WTC11 (cell line): ENCODE measurements around the gene METTL1. TPM values are rescaled to one million over a fixed set of nuclear protein-coding genes. Genes with fewer than 3 reads are reported as not detected.

Experiments
- ATAC-seq: fragments of 200-7000 bp; cut with Tn5 transposase; 2 replicates; pipeline ENCODE4 v1.10.0; 2021; ENCODE audit warnings: mild to moderate bottlenecking, moderate library complexity
- CTCF ChIA-PET: fragments of 300-600 bp; sonication (Branson Sonifier 250); formaldehyde crosslinking; loops from one replicate; lab custom pipeline; 2021; ENCODE audit warnings: antibody characterized with exemption; lab: Charles Lee
- POLR2A ChIA-PET: fragments of 350-600 bp; sonication (Branson Sonifier 250); formaldehyde crosslinking; loops from one replicate; lab custom pipeline; 2021; ENCODE audit warnings: antibody characterized with exemption; lab: Charles Lee
- DNase-seq: peaks from one replicate; pipeline ENCODE4 v3.0.0; 2021; ENCODE audit warnings: low spot score
- H3K27ac Mint-ChIP-seq: 2 replicates; pipeline ENCODE4 v1.8.0; 2021; ENCODE audit warnings: mixed read lengths
- H3K27me3 Mint-ChIP-seq: 2 replicates; pipeline ENCODE4 v1.8.0; 2021; ENCODE audit warnings: low read depth, mild to moderate bottlenecking, moderate library complexity, mixed read lengths
- H3K36me3 Mint-ChIP-seq: 2 replicates; pipeline ENCODE4 v1.8.0; 2021; ENCODE audit warnings: mixed read lengths
- H3K4me1 Mint-ChIP-seq: 2 replicates; pipeline ENCODE4 v1.8.0; 2022; ENCODE audit warnings: mixed read lengths
- H3K4me3 Mint-ChIP-seq: 2 replicates; pipeline ENCODE4 v1.8.0; 2021; ENCODE audit warnings: mild to moderate bottlenecking, moderate library complexity, mixed read lengths
- H3K9me3 Mint-ChIP-seq: 2 replicates; pipeline ENCODE4 v1.8.0; 2021; ENCODE audit warnings: mixed read lengths
- EMX1 ChIP-seq: fragments of 250-450 bp; sonication (Bioruptor Pico); IDR thresholded peaks from 2 replicates; pipeline ENCODE4 v1.8.0; 2021; ENCODE audit warnings: mild to moderate bottlenecking
- GRHL2 ChIP-seq: fragments of 250-450 bp; sonication (Bioruptor Pico); IDR thresholded peaks from 2 replicates; pipeline ENCODE4 v1.8.0; 2022; ENCODE audit warnings: mild to moderate bottlenecking, moderate library complexity; ENCODE audit not compliant: insufficient replicate concordance, severe bottlenecking
- GTF2I ChIP-seq: fragments of 250-450 bp; sonication (Bioruptor Pico); conservative IDR thresholded peaks from 2 replicates; pipeline ENCODE4 v1.4.0; 2021; ENCODE audit warnings: mild to moderate bottlenecking
- KAT7 ChIP-seq: sonication (generic); formaldehyde crosslinking; IDR thresholded peaks from 2 replicates; pipeline ENCODE4 v1.8.1; 2023; ENCODE audit warnings: missing genetic modification reagents, mild to moderate bottlenecking, borderline replicate concordance
- MYBL2 ChIP-seq: sonication (generic); formaldehyde crosslinking; IDR thresholded peaks from 2 replicates; pipeline ENCODE4 v1.8.1; 2023; ENCODE audit warnings: mild to moderate bottlenecking, moderate library complexity, missing genetic modification reagents
- NFATC4 ChIP-seq: fragments of 250-450 bp; sonication (Bioruptor Pico); IDR thresholded peaks from 2 replicates; pipeline ENCODE4 v1.9.0; 2021; ENCODE audit warnings: mild to moderate bottlenecking
- NFYB ChIP-seq: sonication (generic); formaldehyde crosslinking; conservative IDR thresholded peaks from 2 replicates; pipeline ENCODE4 v1.8.0; 2022; ENCODE audit warnings: low read depth, missing genetic modification reagents
- RORB ChIP-seq: fragments of 250-450 bp; sonication (Bioruptor Pico); IDR thresholded peaks from 2 replicates; pipeline ENCODE4 v1.9.0; 2021; ENCODE audit warnings: mild to moderate bottlenecking
- SMAD3 ChIP-seq: sonication (generic); formaldehyde crosslinking; IDR thresholded peaks from 2 replicates; pipeline ENCODE4 v1.8.0; 2022; ENCODE audit warnings: missing genetic modification reagents, mild to moderate bottlenecking, borderline replicate concordance
- SMAD4 ChIP-seq: sonication (generic); formaldehyde crosslinking; IDR thresholded peaks from 2 replicates; pipeline ENCODE4 v1.8.0; 2022; ENCODE audit warnings: mild to moderate bottlenecking, missing genetic modification reagents
- TEAD1 ChIP-seq: sonication (generic); formaldehyde crosslinking; IDR thresholded peaks from 2 replicates; pipeline ENCODE4 v1.8.0; 2022; ENCODE audit warnings: mild to moderate bottlenecking, missing genetic modification reagents
- ZNF317 ChIP-seq: sonication (generic); formaldehyde crosslinking; IDR thresholded peaks from 2 replicates; pipeline ENCODE4 v1.8.1; 2023; ENCODE audit warnings: low read depth, mild to moderate bottlenecking, moderate library complexity, missing genetic modification reagents, borderline replicate concordance
- ZNF416 ChIP-seq: fragments of 250-450 bp; sonication (Bioruptor Pico); IDR thresholded peaks from 2 replicates; pipeline ENCODE4 v1.9.0; 2021; ENCODE audit warnings: mild to moderate bottlenecking, inconsistent platforms
- ZNF423 ChIP-seq: fragments of 250-450 bp; sonication (Bioruptor Pico); IDR thresholded peaks from 2 replicates; pipeline ENCODE4 v2.1.2; 2022; ENCODE audit warnings: mild to moderate bottlenecking, moderate library complexity
- ZNF671 ChIP-seq: fragments of 250-450 bp; sonication (Bioruptor Pico); IDR thresholded peaks from 2 replicates; pipeline ENCODE4 v1.8.0; 2021; ENCODE audit warnings: mild to moderate bottlenecking
- total RNA-seq: library from RNA; stranded (reverse); gene quantifications from 3 replicates; pipeline ENCODE4 v1.2.3, GENCODE V29; 2021
- TF ChIP-seq, protein P1 (sequence below): sonication (generic); formaldehyde crosslinking; IDR thresholded peaks from 2 replicates; pipeline ENCODE4 v1.8.1; 2023; ENCODE audit warnings: mild to moderate bottlenecking, missing genetic modification reagents, moderate library complexity
- TF ChIP-seq, protein P2 (sequence below): fragments of 250-450 bp; sonication (Bioruptor Pico); IDR thresholded peaks from 2 replicates; pipeline ENCODE4 v1.9.0; 2021; ENCODE audit warnings: mild to moderate bottlenecking
- TF ChIP-seq, protein P3 (sequence below): fragments of 250-450 bp; sonication (Bioruptor Pico); IDR thresholded peaks from 2 replicates; pipeline ENCODE4 v1.9.0; 2021; ENCODE audit warnings: mild to moderate bottlenecking, borderline replicate concordance

METTL1 gene
- total RNA-seq, 1 experiment from 2014 or later: 25.5 TPM

DNA sequence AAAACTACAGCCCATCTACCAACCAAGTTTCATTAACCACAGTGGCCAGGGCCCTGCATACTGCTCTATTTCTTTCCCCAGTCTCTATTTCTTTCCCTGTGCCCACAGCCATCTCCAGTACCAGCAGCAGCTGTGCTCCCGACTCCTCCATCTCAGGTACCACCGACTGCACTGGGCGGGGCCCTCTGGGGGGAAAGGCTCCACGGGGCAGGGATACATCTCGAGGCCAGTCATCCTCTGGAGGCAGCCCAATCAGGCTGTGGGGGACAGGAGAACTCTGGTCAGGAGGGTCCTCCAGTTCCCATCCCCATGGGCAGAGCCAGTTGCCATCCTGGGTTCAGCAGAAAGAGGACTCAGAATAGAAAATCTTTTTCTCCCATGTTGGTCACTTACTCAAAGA lies 22.8 kb downstream of the METTL1 start:
- CTCF ChIA-PET: interaction anchor here (1.1 kb wide), 1 partner anchor 23 kb away, joined by 3 read pairs; no protein-coding TSS in a partner anchor
- Mint-ChIP-seq H3K27ac (no peak overlapping the region), H3K36me3 (peaks cover 52% of the 10 kb centered on the region), H3K4me3 (no peak overlapping the region), H3K27me3 (peaks cover 20% of the 10 kb centered on the region), H3K4me1 (peaks cover 40% of the 10 kb centered on the region), H3K9me3 (no peaks in the 10 kb centered on the region; the same call in 1 of the 2 replicates)
- DNase-seq (no peak), ATAC-seq (no peak)
- POLR2A ChIA-PET: no interaction called here
- TF ChIP-seq, protein P1, sequence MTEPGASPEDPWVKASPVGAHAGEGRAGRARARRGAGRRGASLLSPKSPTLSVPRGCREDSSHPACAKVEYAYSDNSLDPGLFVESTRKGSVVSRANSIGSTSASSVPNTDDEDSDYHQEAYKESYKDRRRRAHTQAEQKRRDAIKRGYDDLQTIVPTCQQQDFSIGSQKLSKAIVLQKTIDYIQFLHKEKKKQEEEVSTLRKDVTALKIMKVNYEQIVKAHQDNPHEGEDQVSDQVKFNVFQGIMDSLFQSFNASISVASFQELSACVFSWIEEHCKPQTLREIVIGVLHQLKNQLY: no peak

DNA sequence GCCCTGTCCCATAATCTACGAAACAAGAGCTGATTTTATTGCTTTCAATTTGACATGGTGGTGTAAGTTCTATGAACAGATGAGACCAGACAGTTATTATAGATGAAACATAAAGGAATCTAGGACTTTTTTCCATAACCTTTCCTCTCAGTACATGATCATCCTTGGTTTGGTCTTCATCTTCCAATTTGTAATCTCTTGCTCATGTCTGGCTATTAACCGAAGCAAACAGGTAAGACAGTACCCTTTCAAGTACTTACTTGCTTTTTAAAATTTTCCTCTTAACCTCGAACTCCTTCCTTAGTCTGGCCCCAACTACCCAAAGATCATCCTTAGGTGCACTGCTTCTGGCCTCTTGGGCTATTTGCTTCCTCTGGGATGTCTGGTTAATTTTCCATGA lies 25.9 kb downstream of the METTL1 start:
- CTCF ChIA-PET: interaction anchor here (1.1 to 2.5 kb wide), 2 partner anchors 11 kb away, joined by 4 to 34 read pairs; no protein-coding TSS in a partner anchor
- Mint-ChIP-seq H3K27ac (no peak overlapping the region), H3K9me3 (no peaks in the 10 kb centered on the region; the same call in 1 of the 2 replicates), H3K4me1 (peaks cover 21% of the 10 kb centered on the region), H3K36me3 (peaks cover 46% of the 10 kb centered on the region), H3K27me3 (peaks cover 35% of the 10 kb centered on the region), H3K4me3 (peak overlapping the region; percentile 93)
- ATAC-seq (no peak), DNase-seq (no peak)
- POLR2A ChIA-PET: no interaction called here
- TF ChIP-seq EMX1 (CRISPR knock-in tag): no peak
- no peak for TF ChIP-seq RORB (CRISPR knock-in tag)
- TF ChIP-seq, protein P2, sequence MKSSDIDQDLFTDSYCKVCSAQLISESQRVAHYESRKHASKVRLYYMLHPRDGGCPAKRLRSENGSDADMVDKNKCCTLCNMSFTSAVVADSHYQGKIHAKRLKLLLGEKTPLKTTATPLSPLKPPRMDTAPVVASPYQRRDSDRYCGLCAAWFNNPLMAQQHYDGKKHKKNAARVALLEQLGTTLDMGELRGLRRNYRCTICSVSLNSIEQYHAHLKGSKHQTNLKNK: no peak

DNA sequence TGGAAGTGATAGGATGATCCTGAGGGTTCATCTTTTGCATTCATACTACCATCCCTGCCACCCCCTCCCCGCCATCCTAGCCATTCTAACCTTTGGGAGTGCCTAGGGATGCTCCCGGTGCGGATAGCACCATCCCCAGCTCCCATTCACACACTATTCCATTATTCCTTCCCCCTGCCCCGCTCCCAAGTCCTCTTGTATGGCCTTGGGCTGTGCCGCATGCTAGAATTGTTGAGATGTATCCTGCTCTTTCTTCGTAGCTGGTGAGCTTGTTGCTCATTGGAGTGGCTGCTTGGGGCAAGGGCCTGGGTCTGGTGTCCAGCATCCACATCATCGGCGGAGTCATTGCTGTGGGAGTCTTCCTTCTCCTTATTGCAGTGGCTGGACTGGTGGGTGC lies 26.4 kb downstream of the METTL1 start:
- POLR2A ChIA-PET: interaction anchor here (0.6 to 1.8 kb wide), 6 partner anchors 9 to 293 kb away, joined by 3 to 12 read pairs (median 4); partner anchors contain the start of genes ATP23 and EEF1AKMT3
- peaks cover 40% of the 10 kb centered on the region for H3K27me3 Mint-ChIP-seq
- TF ChIP-seq TEAD1 (CRISPR knock-in tag): 0 out of 2 replicates have a peak, but pooled peaks have one; percentile 1
- no peak for TF ChIP-seq GTF2I (CRISPR knock-in tag)
- TF ChIP-seq, all 79 proteins: peak for 1
- Mint-ChIP-seq H3K36me3 (peaks cover 41% of the 10 kb centered on the region), H3K4me3 (peak overlapping the region; percentile 93), H3K4me1 (peaks cover 15% of the 10 kb centered on the region), H3K9me3 (no peaks in the 10 kb centered on the region; the same call in 1 of the 2 replicates), H3K27ac (peak overlapping the region; percentile 98)
- DNase-seq (no peak), ATAC-seq (peak; percentile 9)
- CTCF ChIA-PET: interaction anchor here (0.7 to 4.7 kb wide), 10 partner anchors 9 to 521 kb away, joined by 3 to 34 read pairs (median 4); partner anchors contain the start of gene GLI1

DNA sequence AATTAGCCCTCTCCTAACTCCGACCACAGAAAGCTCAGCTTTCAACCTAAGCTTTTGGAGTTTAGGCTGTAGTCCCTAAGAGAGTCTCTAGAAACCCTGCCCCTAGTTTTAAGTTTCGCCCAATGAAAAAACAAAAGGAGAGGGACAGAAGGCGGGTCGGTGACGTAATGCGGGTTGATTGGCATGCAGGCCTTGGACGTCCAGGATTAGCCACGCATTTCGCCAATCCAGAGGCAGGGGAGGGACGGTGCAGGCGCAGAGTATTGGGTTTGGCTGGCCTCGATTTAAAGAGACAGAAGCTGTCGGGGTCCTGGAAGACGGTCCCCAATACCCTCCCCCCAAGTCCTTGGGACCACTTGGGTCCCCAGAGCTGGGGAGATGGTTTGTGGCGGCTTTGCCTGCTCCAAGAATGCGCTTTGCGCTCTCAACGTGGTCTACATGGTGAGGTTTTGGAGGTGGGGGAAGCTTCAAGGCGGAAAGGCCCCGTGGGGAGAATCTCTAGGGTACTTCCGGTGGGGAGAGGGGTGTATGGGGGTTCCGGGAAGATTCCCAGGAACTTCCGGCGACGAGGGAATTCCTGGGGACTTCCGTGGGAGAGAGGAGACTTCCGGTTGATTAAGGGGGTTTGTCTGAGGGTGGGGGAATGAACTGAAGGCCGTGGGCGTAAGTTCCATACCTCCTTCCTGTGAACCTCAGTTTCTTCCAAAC lies 27.0 kb downstream of the METTL1 start, which contains the start of gene TSPAN31:
TSPAN31 (plus strand) TSS at position 263 of the 708 bp plus-strand sequence; CDS start at position 379, 116 bp downstream.
- ChIA-PET POLR2A (interaction anchor here (0.6 to 1.8 kb wide), 8 partner anchors 9 to 292 kb away, joined by 3 to 12 read pairs (median 4); partner anchors contain the start of genes ATP23 and EEF1AKMT3), CTCF (interaction anchor here (0.7 to 4.7 kb wide), 11 partner anchors 8 to 520 kb away, joined by 3 to 34 read pairs (median 4); partner anchors contain the start of genes B4GALNT1 and GLI1)
- Mint-ChIP-seq H3K4me1 (peaks cover 14% of the 10 kb centered on the region), H3K27me3 (peaks cover 46% of the 10 kb centered on the region), H3K9me3 (no peaks in the 10 kb centered on the region; the same call in 1 of the 2 replicates), H3K27ac (peak within 1 kb of the TSS; percentile 98), H3K36me3 (peaks cover 36% of the 10 kb centered on the region), H3K4me3 (peak within 1 kb of the TSS; percentile 93)
- DNase-seq (peak; percentile 93), ATAC-seq (peak; percentile 86)
- TF ChIP-seq ZNF423 (CRISPR knock-in tag): no peak
- TF ChIP-seq ZNF317 (CRISPR knock-in tag): no peak
- no peak for TF ChIP-seq KAT7
- 0 out of 2 replicates have a peak, but pooled peaks have one; percentile 12 for TF ChIP-seq TEAD1 (CRISPR knock-in tag)
- no peak for TF ChIP-seq GRHL2 (CRISPR knock-in tag)
- TF ChIP-seq NFYB (CRISPR knock-in tag): peak; percentile 86
- TF ChIP-seq SMAD3: 0 out of 2 replicates have a peak, but pooled peaks have one; percentile 16
- TF ChIP-seq NFATC4 (CRISPR knock-in tag): no peak
- peak; percentile 26; the same call in 1 of the 2 replicates for TF ChIP-seq ZNF416 (CRISPR knock-in tag)
- TF ChIP-seq EMX1 (CRISPR knock-in tag): peak; percentile 74; the same call in 1 of the 2 replicates
- no peak for TF ChIP-seq MYBL2 (CRISPR knock-in tag)
- TF ChIP-seq ZNF671 (CRISPR knock-in tag): no peak
- TF ChIP-seq SMAD4 (CRISPR knock-in tag): no peak
- no peak for TF ChIP-seq GTF2I (CRISPR knock-in tag)
- TF ChIP-seq, protein P3, sequence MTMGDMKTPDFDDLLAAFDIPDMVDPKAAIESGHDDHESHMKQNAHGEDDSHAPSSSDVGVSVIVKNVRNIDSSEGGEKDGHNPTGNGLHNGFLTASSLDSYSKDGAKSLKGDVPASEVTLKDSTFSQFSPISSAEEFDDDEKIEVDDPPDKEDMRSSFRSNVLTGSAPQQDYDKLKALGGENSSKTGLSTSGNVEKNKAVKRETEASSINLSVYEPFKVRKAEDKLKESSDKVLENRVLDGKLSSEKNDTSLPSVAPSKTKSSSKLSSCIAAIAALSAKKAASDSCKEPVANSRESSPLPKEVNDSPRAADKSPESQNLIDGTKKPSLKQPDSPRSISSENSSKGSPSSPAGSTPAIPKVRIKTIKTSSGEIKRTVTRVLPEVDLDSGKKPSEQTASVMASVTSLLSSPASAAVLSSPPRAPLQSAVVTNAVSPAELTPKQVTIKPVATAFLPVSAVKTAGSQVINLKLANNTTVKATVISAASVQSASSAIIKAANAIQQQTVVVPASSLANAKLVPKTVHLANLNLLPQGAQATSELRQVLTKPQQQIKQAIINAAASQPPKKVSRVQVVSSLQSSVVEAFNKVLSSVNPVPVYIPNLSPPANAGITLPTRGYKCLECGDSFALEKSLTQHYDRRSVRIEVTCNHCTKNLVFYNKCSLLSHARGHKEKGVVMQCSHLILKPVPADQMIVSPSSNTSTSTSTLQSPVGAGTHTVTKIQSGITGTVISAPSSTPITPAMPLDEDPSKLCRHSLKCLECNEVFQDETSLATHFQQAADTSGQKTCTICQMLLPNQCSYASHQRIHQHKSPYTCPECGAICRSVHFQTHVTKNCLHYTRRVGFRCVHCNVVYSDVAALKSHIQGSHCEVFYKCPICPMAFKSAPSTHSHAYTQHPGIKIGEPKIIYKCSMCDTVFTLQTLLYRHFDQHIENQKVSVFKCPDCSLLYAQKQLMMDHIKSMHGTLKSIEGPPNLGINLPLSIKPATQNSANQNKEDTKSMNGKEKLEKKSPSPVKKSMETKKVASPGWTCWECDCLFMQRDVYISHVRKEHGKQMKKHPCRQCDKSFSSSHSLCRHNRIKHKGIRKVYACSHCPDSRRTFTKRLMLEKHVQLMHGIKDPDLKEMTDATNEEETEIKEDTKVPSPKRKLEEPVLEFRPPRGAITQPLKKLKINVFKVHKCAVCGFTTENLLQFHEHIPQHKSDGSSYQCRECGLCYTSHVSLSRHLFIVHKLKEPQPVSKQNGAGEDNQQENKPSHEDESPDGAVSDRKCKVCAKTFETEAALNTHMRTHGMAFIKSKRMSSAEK: 0 out of 2 replicates have a peak, but pooled peaks have one; percentile 17
